PFSK-1 (cell line): ENCODE results near the gene DNAAF5.

Experiments
- FOXP2 ChIP-seq: optimal IDR thresholded peaks from 2 replicates; pipeline ENCODE3; 2011; ENCODE audit warnings: borderline replicate concordance, control low read depth, inconsistent platforms; ENCODE audit not compliant: insufficient read depth; ENCODE audit errors: extremely low read length, extremely low read depth
- POLR2AphosphoS5 ChIP-seq: IDR thresholded peaks from 2 replicates; pipeline ENCODE4 v1.6.1; 2012; ENCODE audit warnings: low read depth, mild to moderate bottlenecking, control low read depth, low read length, moderate library complexity
- REST ChIP-seq, 2 experiments: IDR thresholded peaks; 2 replicates each; pipeline versions ENCODE4 v1.6.1 to v1.8.0; 2011 to 2012; ENCODE audit warnings: low read depth in 2 of 2, low read length in 2 of 2, control low read depth in 1 of 2, inconsistent platforms in 1 of 2, mild to moderate bottlenecking in 1 of 2, moderate library complexity in 1 of 2; ENCODE audit not compliant: insufficient read depth in 1 of 2
- SIN3A ChIP-seq: IDR thresholded peaks from 2 replicates; pipeline ENCODE4 v1.6.1; 2012; ENCODE audit warnings: mild to moderate bottlenecking, low read length, moderate library complexity, borderline replicate concordance; ENCODE audit not compliant: insufficient read depth
- TAF1 ChIP-seq: IDR thresholded peaks from 2 replicates; pipeline ENCODE4 v1.6.1; 2012; ENCODE audit warnings: low read length, control low read depth, borderline replicate concordance; ENCODE audit not compliant: insufficient read depth

The DNAAF5 gene

GRCh38 chr7:698515-699475 lies 27.7 kb upstream of the DNAAF5 start:
- no peak for TF ChIP-seq FOXP2
- no peak for TF ChIP-seq TAF1
- TF ChIP-seq POLR2AphosphoS5: no peak
- TF ChIP-seq REST (IDR thresholded peaks at IDR 0.05; ENCODE audit: insufficient read depth in 1 of 2, low read depth in 2 of 2, low read length in 2 of 2): no peak
- TF ChIP-seq SIN3A: no peak

- TF ChIP-seq POLR2AphosphoS5: no peak
- TF ChIP-seq REST (IDR thresholded peaks at IDR 0.05; ENCODE audit: insufficient read depth in 1 of 2, low read depth in 2 of 2, low read length in 2 of 2): no peak
- TF ChIP-seq TAF1: no peak
- TF ChIP-seq FOXP2: no peak
- TF ChIP-seq SIN3A: no peak
Observed at GRCh38 chr7:699476-700170, 26.9 kb upstream of the DNAAF5 start.

- no peak for TF ChIP-seq FOXP2
- TF ChIP-seq REST (IDR thresholded peaks at IDR 0.05; ENCODE audit: insufficient read depth in 1 of 2, low read depth in 2 of 2, low read length in 2 of 2): no peak
- TF ChIP-seq POLR2AphosphoS5: no peak
- TF ChIP-seq TAF1: no peak
- no peak for TF ChIP-seq SIN3A
Observed at GRCh38 chr7:701086-701671, 25.3 kb upstream of the DNAAF5 start.

- TF ChIP-seq FOXP2 (no peak), REST (IDR thresholded peaks at IDR 0.05; ENCODE audit: insufficient read depth in 1 of 2, low read depth in 2 of 2, low read length in 2 of 2) (no peak), TAF1 (no peak), POLR2AphosphoS5 (no peak), SIN3A (no peak)
Observed at GRCh38 chr7:703049-703448, 23.4 kb upstream of the DNAAF5 start.
